ENCODE results near the gene NSUN7. TPM values are rescaled to one million over a fixed set of nuclear protein-coding genes. Genes with fewer than 3 reads are reported as not detected.

The NSUN7 gene
- total and polyA plus RNA-seq, 9 of the 15 experiments (the other 6 are each of a cell fraction or from before 2014, with no cell fraction given), result not detected

DNA sequence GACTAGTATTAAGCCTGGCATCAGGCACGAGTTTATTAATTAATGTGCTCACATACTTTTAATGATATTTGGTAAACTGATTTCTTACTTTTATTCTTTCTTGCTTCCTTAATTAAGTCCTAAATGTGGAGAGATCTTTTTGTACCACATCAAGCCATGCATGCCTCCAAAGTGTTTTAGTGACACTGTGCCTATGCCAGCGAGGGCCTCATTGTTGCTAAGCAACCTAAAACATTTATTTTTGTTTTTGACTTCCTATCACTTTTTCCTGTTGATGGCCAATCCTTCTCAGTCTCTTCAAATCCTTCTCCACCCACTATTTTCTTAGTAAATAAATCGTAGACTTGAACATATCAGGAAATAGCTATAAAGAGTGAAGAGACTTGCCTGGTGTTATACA lies 5.5 kb upstream of the NSUN7 start:
- H3K4me1 ChIP-seq (replicated peaks in 1 of 2; ENCODE audit: control insufficient read depth in 2 of 2, insufficient read depth in 2 of 2, low read length in 2 of 2), result no peaks in the 10 kb centered on the region
- H2AFZ ChIP-seq (ENCODE audit: low read depth, low read length), result no peak overlapping the region
- intact Hi-C loops (cut with micrococcal nuclease), result no loop called here
- FAIRE-seq, result no peak
- H3K4me2 ChIP-seq (ENCODE audit: insufficient read depth, low read length), result no peak overlapping the region
- 0% methylated on average over 3 of the region's 3 CpGs for WGBS (ENCODE audit: insufficient coverage, low coverage, missing lambda C conversion rate)
- H3K4me3 ChIP-seq, result no peak overlapping the region
- in situ Hi-C loops (cut with MboI), result no loop called here
- ChIA-PET CTCF (ENCODE audit: low intra/inter-chr PET ratio) (no interaction called here), POLR2A (no interaction called here)
- no peak overlapping the region for H3K27ac ChIP-seq (ENCODE audit: extremely low read depth, low read depth, low read length)
- BruUV-seq (replicated peaks), result no TSS peak
- no peak overlapping the region for H3K9ac ChIP-seq (ENCODE audit: insufficient read depth in 1 of 2, low read depth in 2 of 2, low read length in 2 of 2)
- H3K27me3 ChIP-seq (ENCODE audit: control insufficient read depth in 2 of 2, insufficient read depth in 2 of 2, low read length in 2 of 2), result peaks cover 5% of the 10 kb centered on the region in 2 experiments; a peak in 3 of 5 replicates
- no peaks in the 10 kb centered on the region for H3K36me3 ChIP-seq (ENCODE audit: control insufficient read depth, insufficient read depth, low read length)
- no peaks in the 10 kb centered on the region for H3K9me3 ChIP-seq (replicated peaks; ENCODE audit: control insufficient read depth, insufficient read depth, low read depth, low read length)
- no peak for DNase-seq (ENCODE audit: extremely low read depth in 1 of 4, low spot score in 3 of 4)
- no peaks in the 10 kb centered on the region for H4K20me1 ChIP-seq (replicated peaks; ENCODE audit: control insufficient read depth, insufficient read depth, low read length)
- H3K9me1 ChIP-seq (ENCODE audit: control insufficient read depth, insufficient read depth, low read length), result no peaks in the 10 kb centered on the region
- ATAC-seq, result no peak
- no peaks in the 10 kb centered on the region for H3K79me2 ChIP-seq (ENCODE audit: control insufficient read depth, insufficient read depth, low read length)
- TF ChIP-seq RFX1 (IDR thresholded peaks at IDR 0.05) (peak; percentile 49; the same call in 1 of the 2 replicates), TRIM28 (IDR thresholded peaks at IDR 0.05) (no peak), MAFF (IDR thresholded peaks at IDR 0.05; ENCODE audit: low read length) (no peak), PTTG1 (tag; IDR thresholded peaks at IDR 0.05; ENCODE audit: low read depth) (no peak), NONO (IDR thresholded peaks at IDR 0.05; ENCODE audit: low read depth in 2 of 2, low read length in 1 of 2) (no peak), HDGF (IDR thresholded peaks at IDR 0.05) (no peak), TOE1 (IDR thresholded peaks at IDR 0.05; ENCODE audit: borderline replicate concordance) (no peak), TOE1 (CRISPR knock-in tag; IDR thresholded peaks at IDR 0.05; ENCODE audit: borderline replicate concordance, low read depth) (no peak)
- TF ChIP-seq, protein P1, sequence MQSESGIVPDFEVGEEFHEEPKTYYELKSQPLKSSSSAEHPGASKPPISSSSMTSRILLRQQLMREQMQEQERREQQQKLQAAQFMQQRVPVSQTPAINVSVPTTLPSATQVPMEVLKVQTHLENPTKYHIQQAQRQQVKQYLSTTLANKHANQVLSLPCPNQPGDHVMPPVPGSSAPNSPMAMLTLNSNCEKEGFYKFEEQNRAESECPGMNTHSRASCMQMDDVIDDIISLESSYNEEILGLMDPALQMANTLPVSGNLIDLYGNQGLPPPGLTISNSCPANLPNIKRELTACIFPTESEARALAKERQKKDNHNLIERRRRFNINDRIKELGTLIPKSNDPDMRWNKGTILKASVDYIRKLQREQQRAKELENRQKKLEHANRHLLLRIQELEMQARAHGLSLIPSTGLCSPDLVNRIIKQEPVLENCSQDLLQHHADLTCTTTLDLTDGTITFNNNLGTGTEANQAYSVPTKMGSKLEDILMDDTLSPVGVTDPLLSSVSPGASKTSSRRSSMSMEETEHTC (IDR thresholded peaks at IDR 0.05), result no peak
- TF ChIP-seq, protein P2, sequence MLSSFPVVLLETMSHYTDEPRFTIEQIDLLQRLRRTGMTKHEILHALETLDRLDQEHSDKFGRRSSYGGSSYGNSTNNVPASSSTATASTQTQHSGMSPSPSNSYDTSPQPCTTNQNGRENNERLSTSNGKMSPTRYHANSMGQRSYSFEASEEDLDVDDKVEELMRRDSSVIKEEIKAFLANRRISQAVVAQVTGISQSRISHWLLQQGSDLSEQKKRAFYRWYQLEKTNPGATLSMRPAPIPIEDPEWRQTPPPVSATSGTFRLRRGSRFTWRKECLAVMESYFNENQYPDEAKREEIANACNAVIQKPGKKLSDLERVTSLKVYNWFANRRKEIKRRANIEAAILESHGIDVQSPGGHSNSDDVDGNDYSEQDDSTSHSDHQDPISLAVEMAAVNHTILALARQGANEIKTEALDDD (IDR thresholded peaks at IDR 0.05), result no peak

All from K562 (cell line).